GM18519 (cell line): ENCODE results near the gene SGCD.
"Not testable (repeated sequence)": the region's sequence is repeated elsewhere in the genome, so short reads cannot be mapped to it uniquely, and the experiment has no call there.

Experiments
- ATAC-seq: cut with Tn5 transposase; IDR thresholded peaks from one replicate; pipeline ENCODE4 v1.9.1; 2021; ENCODE audit warnings: mild to moderate bottlenecking, moderate library complexity; ENCODE audit not compliant: unreplicated experiment, low FRiP score

Gene SGCD

DNA sequence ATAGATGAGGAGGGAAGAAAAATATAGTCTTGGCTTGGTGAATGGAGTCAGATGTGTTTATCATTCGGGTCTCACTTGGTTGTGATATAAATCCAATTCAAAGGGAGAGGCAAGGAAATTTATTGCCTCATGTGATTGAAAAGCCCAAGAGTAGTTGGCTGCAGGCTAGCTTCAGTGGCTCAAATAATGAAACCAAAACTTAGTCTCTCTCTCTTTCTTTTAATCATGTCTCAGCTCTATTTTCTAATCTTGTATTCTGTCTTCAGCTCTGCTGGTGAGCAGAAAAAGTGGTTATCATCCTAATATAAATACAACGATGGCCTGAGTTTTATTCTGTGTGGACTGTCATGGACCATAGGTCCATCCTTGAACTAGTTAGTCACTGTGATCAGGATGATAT is 288.9 kb downstream of the SGCD start:
- no peak for ATAC-seq

DNA sequence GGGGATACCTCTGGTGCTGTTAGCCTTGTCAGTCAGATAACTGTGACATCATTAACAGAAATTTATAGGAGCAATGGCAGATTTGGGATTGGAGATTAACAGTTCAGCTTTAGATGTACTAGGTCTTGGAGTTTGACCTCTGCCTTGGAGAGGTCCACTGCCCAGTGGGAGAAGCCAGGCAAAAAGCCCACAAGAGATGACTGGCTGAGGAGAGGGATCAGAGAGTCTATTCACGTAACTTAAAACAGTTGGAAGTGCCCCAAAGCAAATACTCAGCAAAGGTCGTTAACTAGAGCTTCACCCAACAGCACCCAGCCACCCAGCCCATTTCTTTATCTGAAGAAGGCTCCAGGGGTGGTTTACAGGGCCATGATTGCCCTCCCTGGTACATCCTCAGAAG is 290.5 kb downstream of the SGCD start:
- no peak for ATAC-seq

DNA sequence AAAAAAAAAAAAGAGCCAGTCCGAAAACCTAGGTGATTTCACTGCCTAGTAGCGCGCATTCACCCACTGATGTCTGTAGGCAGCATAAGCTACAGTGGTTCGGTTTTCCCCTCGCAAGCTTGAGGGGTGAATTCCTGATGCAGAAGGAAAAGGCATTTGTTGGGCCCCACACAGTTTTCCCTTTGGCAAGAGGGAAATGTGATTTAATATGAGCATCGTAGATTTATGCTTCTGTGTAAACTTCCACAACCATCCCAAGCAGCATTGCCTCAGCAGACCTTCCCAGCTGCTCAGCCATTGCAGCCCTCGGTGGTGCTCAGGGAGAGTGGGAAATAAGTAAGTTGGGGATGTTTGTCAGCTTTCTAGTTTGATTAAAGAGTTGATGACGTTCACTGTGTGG is 291.6 kb downstream of the SGCD start:
- ATAC-seq = no peak

DNA sequence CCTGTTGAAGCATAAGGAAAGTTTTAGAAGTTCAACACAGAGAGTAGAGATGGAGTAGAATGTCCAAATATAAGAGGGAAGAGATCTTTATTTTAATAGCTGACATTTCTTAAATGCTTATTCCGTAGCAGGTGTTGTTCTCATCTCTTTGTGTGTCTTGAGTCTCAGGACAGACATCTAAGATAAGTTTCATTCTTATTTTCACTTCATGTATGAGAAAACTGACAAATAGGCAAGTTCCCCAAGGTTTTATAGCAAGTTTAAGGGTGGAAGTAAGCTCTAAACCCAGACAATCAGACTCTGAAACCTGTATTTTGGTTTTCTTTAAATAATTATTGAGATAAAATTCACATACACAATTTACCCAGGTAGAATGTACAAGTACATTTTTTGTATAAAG is 294.8 kb downstream of the SGCD start:
- no peak for ATAC-seq

DNA sequence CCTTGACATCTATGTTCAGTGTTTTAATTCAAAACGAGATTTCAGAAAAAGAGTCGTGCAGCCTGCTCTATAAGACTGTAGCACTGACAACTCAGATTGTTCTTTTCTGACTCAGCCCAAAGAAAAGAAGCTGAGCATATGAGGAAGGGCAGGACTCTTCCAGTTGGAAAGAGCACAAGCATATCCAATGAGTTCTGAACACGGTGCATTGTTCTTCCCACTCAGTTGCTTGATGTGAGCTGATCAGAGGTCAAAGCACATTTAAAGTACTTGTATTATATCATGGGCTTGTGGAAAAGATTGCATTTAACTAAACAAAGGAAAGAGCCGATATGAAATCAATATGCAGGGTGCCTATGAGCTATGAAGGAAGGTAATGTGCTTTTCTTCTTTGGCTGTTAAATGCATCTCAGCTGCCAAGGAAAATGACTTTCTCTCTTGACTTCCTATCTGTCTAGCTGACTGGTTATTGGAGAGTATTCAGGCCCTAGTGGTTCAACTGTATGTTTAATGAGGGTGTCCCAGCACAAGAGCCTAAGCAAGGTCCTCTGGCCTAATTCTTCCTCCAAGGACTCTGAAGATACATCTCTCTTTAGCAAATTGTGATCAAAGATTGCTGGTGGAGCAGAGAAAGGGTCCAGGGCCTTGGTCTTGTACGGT is 296.5 kb downstream of the SGCD start:
- no peak for ATAC-seq

DNA sequence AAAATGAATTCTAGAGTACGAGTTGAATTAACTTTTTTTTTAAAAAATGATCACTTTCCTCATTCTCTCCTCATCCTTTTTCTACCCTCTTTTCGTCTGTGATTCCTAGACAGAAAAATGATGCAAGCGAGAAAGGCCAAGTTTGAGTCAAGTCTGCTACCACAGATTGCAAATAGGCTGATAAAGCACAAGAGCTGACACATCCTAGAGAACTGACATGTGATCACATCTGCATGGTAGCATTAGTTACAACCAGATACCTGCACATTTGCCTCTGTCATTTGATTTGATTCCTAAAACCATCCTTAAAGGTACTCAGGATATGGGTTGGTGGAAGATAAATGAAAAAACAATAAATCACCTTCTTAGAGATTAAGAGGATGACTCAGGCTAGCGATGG is 297.7 kb downstream of the SGCD start:
- ATAC-seq = no peak

DNA sequence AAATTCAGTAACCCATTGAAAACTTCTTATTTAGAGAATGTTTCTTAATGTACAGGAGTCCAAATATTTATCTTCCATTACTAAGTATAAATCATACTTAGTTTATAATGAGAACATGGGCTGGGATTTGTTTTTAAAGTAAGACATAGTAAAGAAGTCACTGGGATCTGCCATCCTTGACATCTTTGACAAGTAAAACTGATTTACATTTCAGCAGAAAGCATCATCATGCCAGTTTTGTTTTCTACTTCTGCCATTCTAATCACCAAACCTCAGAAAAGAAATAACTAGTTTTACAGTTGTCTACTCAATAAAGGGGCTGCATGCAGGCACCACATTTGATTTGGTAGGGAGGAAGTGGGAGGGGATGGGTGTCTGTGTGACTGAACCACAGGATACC is 301.5 kb downstream of the SGCD start:
- no peak for ATAC-seq

DNA sequence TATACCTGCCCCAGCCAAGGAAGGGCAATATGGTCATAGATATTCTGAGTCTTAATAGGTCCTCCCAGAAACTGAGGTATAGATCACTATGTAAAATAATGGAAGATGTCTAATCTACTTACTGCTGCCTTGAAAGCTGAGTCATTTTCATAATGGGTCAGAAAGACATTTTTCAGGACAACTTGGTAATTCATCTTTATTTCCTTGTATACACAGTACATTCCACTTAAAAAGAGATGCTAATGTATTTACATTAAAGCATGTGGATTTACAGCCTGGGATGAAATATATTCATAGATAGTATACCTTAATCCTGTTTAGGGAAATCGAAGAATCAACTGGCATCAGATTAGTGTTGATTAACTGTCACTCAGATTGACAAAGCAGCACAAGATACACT is 304.0 kb downstream of the SGCD start:
- ATAC-seq = no peak

DNA sequence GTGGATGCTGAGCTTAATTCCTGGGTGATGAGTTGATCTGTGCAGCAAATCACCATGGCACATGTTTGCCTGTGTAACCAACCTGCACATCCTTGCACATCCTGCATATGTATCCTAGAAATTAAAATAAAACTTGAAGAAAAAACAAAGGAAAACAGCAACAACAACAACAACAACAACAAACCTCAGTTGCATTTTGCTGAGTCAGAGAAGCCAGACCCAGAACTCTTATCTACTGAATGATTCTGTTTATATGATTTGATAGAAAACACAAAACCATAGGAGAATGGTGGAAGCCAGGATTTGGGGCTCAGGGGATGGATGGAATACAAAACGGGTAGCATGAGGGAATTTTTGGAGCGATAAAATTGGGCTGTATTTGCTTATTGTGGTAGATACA is 307.3 kb downstream of the SGCD start:
- ATAC-seq = no peak

DNA sequence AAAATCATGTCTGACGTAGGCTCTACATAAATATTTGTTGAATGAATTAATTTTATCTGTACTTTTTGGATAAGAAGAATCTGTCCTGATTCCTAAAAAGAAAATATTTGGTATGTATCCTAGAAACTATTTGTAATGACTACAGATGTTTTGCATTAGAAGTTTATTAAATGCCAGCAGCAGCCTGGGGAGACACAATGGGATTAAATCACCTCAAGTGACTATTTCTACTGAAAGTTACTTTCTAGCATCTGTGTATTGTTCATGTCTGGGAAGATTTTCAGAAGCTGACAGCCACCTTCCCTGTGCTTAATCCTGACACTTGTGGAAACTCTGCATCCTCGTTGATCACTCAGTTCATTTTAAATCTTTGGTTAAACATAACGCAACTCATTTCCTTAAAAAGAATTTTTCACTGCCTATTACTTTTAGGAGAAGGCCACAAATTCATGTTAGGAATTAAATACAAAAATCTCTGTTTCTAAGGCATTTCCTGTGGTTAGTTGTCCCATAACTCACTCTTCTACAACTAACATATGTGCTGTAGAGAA is 313.8 kb downstream of the SGCD start:
- ATAC-seq = no peak

DNA sequence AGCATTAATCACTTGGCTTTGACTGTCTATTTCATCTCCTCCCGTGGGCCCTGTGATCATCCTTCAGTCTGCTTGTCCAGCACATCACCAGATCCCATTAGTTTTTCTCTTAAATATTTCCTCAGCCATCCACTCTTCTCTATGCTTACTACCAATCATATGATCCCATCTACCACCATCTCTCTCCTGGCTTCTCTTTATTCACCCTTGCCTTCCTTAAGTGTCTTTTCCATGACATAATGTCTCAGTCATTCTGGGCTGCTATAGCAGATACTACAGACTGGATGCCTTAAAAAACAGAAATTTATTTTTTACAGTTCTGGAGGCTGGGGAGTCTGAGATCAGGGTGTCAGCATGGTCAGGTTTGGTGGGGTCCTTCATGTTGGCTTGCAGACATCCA is 314.7 kb downstream of the SGCD start:
- no peak for ATAC-seq

DNA sequence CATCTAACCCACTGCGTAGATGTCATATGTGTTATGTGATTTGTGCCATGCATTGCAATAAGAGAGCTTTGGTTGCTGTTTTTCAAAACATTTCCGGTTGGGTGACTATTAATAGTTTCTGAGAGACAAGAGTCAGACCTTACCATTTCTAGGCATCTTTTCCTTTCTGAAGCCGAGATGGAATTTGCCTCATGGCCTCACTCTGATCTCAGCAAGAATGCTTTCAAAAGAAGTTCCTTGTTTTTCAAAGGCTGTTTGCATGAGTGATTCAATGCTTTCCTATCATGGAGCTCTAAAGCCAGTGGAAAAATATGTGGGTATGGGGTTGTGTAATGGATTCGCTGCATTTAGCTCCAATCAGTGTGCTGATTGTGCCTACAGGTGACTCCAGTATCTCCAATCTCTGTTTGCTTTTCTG is 320.1 kb downstream of the SGCD start:
- ATAC-seq = no peak

DNA sequence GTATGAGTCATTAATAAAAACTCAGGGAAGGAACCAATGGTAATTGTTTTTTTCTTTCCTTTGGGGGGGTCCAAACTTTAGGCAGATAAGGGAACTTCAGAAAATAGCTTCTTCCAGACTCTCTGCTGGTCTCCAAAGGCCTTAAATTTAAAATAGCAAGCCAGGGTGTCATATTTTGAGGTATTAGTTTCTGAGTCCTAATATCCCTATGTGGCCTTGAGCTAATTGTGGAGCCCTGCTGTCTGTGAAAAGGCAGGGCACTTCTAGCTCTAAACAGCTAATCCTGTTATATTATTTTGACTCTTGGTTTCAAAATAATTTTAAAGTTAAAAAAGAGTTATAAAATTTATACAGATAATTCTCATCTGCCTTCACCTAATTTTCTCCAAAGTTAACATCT is 327.5 kb downstream of the SGCD start:
- no peak for ATAC-seq

DNA sequence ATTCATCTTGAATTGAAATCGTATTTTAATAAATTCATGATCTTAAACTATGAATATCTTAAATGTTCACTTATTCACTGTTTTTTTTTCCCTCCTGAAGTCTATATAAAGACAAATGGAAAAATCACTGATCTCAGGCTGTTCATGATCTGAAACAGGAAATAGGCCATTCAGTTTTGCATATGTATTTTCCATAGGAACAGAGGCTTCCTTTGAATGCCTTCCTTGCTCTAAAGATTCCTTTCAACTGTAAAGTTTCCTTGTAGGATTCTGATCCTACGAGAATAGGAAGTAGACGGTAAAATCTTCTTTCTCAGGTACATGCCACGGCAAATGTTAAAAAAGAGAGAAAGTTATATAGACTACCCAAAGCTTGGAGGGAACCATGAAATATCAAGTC is 328.8 kb downstream of the SGCD start:
- no peak for ATAC-seq

DNA sequence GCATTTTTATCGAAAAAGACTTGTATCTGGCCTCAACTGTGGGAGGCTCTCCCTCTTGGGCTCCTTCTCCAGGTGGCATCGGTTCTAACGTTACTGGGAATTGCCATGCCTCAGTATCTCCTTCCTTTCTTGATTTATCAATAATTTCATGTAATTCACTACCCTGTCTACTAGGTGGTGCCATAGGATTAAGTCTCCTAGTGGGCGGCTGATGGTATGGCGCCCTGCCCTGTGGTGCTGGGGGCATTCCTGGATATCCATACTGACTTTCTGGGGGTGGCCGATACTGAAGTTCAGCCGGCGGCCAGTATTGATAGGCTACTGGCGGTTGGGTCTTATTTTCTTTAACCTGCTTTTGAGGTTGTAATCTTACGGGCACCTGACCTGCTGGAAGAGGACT is 337.9 kb downstream of the SGCD start:
- not testable (repeated sequence) for ATAC-seq

DNA sequence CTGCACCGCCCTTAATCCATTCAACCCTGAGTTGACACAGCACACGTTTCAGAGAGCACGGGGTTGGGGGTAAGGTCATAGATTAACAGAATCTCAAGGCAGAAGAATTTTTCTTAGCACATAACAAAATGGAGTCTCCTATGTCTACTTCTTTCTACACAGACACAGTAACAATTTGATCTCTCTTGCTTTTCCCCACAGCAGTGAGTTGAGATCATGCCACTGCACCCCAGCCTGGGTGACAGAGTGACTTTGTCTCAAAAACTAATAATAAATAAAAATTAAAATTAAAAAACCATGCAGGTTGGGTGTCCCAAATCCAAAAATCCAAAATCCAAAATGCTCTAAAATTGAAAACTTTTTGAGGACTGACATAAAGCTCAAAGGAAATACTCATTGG is 339.7 kb downstream of the SGCD start:
- not testable (repeated sequence) for ATAC-seq

DNA sequence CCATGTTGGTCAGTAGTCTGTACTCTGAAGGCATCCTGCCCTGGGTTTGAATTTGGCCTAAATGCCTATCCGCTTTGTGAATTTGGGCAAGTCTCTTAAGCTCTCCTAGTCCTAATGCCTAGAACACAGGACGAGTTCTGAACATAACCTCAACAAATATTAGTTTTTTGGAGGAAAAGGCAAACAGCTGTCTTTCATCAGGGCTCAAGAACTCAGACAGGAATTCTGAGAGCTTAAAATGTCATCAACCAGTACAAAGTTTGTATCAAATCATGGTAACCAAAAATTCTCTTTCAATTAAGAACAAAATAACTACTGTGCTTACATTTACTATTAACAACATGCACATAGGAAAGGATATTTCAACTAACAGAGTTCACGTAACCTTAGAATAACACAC is 340.7 kb downstream of the SGCD start:
- ATAC-seq = no peak

DNA sequence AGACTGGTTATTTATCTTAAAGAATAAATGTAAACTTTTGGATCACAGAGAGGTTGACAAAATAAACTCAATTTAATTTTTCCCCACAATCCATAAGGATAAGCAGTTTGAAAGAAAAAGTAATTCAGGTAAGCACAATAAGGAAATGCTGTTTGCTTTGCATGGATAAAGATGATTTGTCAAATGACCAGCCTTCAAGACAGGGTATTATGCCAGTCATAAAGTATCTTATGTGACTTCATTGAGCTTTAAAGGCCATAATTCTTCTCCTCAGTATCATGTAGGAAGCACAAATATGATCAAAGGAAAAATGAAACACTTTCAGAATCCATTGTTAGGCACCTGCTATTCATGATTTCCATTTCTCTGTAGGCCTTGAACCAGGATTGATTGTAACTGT is 342.5 kb downstream of the SGCD start:
- no peak for ATAC-seq

DNA sequence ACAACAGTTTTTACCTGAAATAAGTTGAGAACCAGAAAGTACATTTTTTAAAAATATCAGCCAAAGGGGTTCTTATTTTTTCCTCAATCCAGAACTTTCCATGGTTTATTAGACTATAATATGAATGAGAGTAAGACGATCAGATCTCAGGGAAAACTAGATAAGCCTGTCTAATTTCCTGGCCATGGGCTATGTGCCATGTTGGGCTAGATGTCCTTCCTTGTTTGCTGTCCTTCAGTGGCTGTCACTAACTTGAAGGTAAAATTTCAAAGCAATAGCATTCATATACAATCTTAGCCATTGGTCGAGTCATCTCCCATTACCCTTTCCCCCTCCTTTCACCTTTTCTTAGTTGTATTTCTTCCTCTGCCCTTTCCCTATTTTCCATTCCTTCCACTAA is 343.7 kb downstream of the SGCD start:
- ATAC-seq = no peak

DNA sequence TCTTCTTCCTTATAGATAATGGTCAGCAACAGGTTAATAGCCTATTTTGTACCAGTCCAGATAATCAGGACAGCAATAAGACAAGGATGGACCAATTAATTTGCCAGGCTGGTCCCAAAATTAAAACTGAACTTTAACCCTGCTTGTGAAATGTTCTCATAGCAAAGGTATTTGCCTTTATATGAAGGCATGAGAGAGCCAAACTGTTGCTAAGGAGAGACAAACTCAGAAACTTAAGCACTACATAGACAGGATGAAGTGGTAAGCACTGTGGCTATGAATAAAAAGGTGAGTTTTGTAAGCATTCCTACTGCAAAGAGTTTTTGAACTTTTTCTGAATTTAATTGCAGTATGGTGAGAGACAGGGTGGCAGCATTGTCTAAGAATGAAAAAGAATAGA is 348.4 kb downstream of the SGCD start:
- ATAC-seq = no peak

DNA sequence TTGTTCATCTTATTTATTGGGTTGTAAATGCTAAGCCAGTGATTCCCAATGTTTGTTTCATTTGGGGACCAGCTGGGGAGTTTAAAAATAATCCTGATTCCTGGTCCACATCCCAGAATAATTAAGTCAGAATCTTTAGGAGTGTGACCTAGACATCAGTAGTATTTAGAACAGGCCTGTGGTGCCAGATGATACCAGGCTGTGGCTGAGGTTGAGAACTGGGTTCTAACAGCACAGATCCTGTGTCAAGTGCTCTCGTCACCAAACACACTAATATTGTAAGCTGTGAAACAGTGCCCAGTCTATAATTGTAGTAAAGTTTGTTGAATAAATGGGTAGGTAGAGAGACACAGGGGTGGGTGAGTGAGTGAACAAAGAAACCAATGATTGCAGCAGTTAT is 351.0 kb downstream of the SGCD start:
- no peak for ATAC-seq

DNA sequence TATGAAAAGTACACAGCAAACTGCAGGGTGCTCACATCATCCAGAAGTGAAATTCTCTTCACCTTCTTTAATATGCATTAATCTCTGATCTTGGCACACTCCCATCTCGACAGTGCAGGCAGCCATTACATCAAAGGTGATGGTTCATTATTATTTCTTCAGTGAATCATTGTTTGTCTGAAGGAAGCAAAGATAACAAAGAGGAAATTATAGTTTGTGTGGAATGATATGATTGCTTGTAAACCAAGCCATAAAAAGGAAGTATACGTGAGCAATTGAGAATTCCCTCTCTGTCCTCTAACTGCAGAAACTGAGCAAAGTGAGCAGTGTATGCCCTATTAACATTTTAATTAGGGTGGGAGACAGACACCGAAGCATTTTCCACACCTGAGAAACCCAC is 351.5 kb downstream of the SGCD start:
- ATAC-seq = no peak

DNA sequence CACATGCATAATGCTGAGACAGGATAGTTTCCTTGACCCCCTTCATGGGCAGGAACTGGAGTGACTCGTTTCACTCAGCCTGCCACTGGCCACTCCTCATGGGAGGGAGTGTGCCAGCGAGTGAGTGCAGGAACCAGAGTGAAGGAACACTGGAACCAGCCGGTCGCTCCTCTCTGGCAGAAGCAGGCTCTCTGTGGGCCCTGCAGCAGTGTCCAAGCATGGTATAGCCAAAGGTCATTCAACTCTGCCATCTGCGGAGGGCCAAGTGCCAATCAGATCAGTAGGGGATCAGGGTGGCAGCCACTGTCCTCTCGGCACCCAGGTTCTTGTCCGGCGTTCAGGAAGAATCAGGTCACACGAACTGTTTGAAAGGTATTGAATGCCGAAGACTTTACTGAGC is 353.9 kb downstream of the SGCD start:
- no peak for ATAC-seq
